ENCODE results near the gene CSK.

The CSK gene

GRCh38 chr15:74844319-74845207 lies 62.7 kb downstream of the CSK start:
- DNase-seq = no peak

GRCh38 chr15:74845208-74845568 lies 63.3 kb downstream of the CSK start:
- DNase-seq = no peak

GRCh38 chr15:74845581-74845980 lies 63.7 kb downstream of the CSK start:
- DNase-seq = no peak

- no peak for DNase-seq
These were observed 65.6 kb downstream of the CSK start for GRCh38 chr15:74847432-74847831.

GRCh38 chr15:74850393-74850792 lies 68.5 kb downstream of the CSK start:
- DNase-seq = no peak

DNA sequence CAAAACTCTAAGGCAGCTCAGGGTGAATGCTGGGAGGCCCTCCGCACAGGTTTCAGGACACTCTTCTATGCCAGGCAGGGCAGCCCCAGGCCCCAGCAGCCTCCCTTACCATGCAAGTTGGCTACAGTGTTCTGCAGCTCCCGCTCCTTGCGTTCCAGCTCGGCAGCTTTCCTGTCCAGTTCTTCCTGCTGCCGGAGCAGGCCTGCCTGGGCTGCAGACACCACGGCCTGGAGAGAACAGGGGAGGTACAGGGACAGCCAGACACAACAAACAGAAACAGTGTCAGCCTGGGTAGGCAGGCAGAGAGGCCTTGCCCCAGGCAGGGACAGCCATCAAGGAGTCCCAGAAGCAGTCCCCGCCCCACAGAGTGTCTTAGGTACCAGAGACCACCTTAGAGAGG lies 70.1 kb downstream of the CSK start:
- DNase-seq = no peak
